NCI-H146 treated with DMSO at 0.1 percent for 48 hours (cell line): ENCODE data around the gene IRGQ.

Experiments used
- DNase-seq: peaks from one replicate; lab custom pipeline; 2025; ENCODE audit not compliant: unreplicated experiment; lab: John Stamatoyannopoulos, UW

Gene IRGQ

DNA sequence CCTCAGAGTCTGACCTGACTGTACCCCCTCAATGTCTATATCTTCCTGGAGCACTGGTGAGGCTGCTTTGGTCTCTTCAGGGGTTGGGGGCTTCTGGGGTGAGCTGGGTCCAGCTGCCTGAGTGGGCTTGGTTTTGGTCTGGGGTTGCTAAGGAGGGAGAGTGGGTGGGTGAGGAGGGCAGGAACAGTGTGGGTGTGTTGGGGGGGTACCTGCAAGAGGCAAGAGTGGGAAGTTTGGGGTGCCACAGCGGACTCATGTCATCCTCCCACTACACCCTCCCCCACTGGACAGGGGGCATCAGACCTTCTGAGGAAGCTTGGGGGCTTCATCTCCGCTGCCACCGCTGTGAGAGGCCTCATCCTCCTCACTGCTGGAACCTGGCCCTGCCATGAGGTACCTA, 49.4 kb downstream of the IRGQ start:
- DNase-seq, result no peak

DNA sequence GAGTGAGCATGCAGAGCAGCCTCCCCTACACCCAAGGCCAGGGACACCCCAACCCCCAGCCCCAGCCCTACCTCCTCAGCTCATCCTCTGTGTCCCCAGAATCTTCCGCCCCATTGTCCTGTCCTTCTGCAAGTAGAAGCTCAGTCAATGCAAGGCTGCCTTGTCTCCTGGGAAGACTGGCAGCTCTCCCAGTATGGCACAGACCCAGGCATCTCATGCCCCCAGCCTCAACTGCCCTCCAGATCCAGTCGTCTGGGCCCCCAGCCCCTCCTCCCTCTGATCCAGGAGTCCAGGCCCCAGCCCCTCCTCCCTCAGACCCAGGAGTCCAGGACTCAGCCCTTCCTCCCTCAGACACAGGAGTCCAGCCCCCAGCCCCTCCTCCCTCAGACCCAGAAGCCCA, 50.0 kb downstream of the IRGQ start:
- no peak for DNase-seq

DNA sequence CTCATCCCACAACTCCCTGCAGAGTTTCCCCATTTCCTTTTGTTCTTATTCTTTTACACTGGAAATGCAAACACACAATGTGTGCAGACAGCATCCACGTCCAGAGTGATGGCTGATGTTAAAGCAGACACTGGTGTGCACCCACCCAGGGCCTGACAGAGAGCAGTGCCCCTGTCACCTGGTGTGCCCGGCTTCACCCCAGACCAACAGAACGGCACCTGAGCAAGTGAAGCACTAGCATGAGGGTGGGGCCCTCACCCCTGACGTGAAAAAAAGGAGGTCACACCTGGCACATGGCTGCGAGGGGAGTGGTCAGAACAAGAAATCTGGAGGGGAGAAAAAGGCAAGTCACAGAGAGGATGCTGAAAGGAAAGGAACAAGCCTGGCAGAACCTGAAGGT, 50.7 kb downstream of the IRGQ start:
- no peak for DNase-seq

GRCh38 chr19:43544077-43544476, 51.9 kb downstream of the IRGQ start:
- DNase-seq, result no peak

DNA sequence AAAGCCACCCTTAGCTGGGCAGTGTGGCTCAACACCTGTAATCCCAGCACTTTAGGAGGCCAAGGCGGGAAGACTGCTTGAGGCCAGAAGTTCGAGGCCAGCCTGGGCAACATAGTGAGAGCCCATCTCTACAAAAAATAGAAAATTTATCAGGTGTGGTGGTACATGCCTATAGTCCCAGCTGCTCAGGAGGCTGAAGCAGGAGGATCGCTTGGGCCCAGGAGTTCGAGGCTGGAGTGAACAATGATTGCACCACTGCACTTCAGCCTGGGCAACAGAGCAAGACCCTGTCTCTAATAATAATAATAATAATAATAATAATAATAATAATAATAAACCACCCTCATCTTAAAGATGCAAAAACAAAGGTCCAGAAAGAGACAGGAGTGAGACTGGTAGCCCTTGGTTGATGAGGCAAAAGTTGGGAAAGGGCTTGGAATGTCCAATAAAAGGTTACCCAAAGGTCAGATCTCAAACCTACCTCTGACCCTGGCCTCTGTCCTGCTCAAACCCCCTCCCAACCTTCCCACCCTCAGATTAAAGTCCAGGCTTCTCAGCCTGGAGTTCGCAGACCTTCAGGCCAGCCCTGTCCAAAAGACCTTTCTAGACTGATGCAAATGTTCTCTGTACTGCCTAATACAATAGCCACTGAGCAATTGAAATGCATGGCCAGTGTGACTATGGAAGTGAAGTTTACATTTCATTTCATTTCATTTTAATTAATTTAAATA, 53.8 kb downstream of the IRGQ start:
- DNase-seq, result no peak

DNA sequence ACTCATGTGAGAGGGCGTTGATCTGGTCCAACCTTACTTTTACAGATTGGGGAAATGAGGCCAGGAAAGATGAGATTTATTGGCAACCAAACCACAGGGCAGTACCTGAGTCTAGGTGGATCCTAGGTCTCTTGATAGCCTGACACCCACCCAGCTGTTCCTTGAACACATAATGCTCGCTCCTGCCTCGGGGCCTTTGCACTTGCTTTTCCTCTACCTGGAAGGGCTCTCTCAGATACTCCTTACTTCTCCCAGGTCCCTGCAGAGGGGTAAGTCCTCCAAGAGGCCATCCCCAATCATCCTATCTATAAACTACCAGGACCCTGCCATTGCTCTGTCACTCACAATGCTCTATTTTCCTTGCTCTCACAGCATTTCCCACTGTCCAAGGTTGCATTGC, 55.6 kb downstream of the IRGQ start:
- DNase-seq, result no peak

DNA sequence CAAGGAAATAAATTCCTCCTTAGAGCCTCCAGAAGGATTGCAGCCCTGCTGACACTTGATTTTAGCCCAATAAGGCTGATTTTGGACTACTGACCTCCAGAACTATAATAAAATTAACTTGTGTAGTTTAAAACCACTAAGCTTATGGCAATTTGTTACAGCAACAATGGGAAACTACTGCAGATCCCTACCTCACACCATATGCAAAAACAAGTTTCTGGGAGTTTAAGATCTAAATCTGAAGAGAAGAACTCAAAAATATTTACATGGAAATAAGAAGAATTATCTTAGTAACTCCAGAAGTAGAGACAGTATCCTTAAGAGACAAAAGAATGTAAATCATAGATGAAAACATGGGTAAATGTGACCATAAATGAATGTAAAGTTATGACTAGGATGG, 57.0 kb downstream of the IRGQ start:
- DNase-seq, result no peak

- DNase-seq, result no peak
Measured at GRCh38 chr19:43534816-43535761, 60.8 kb downstream of the IRGQ start.
